Endodermal cell (in vitro differentiated cells): Measurements from ENCODE around the gene LASP1NB.

Experiments
- DNase-seq: peaks from one replicate; pipeline ENCODE4 v3.0.0-alpha.2; 2017
- H3K27ac ChIP-seq: 2 replicates; pipeline ENCODE4 v1.5.1; 2013; ENCODE audit warnings: mild to moderate bottlenecking, low read depth, low read length, moderate library complexity
- H3K27me3 ChIP-seq: 2 replicates; pipeline ENCODE4 v1.6.1; 2013; ENCODE audit warnings: mild to moderate bottlenecking, low read length, moderate library complexity; ENCODE audit not compliant: insufficient read depth, control insufficient read depth, poor library complexity, severe bottlenecking
- H3K36me3 ChIP-seq: 2 replicates; pipeline ENCODE4 v1.7.0; 2013; ENCODE audit warnings: mild to moderate bottlenecking, low read length, moderate library complexity; ENCODE audit not compliant: control insufficient read depth, insufficient read depth
- H3K4me1 ChIP-seq: one replicate; pipeline ENCODE4 v1.7.0; 2013; ENCODE audit warnings: low read length; ENCODE audit not compliant: control insufficient read depth, insufficient read depth
- H3K4me3 ChIP-seq: 2 replicates; pipeline ENCODE4 v1.5.1; 2013; ENCODE audit warnings: mild to moderate bottlenecking, low read length, moderate library complexity
- H3K9ac ChIP-seq: 2 replicates; pipeline ENCODE4 v1.6.1; 2013; ENCODE audit warnings: mild to moderate bottlenecking, low read length, moderate library complexity; ENCODE audit not compliant: poor library complexity, severe bottlenecking; ENCODE audit errors: extremely low read depth
- H3K9me3 ChIP-seq: 2 replicates; pipeline ENCODE4 v1.6.1; 2013; ENCODE audit warnings: mild to moderate bottlenecking, low read length, moderate library complexity; ENCODE audit not compliant: control insufficient read depth
- H3K27ac Mint-ChIP-seq: 2 replicates; pipeline ENCODE4 v1.8.0; 2020; ENCODE audit warnings: mixed read lengths
- H3K27me3 Mint-ChIP-seq: 2 replicates; pipeline ENCODE4 v1.8.0; 2021; ENCODE audit warnings: mild to moderate bottlenecking, mixed read lengths; ENCODE audit not compliant: insufficient read depth
- H3K36me3 Mint-ChIP-seq: 2 replicates; pipeline ENCODE4 v1.8.0; 2020; ENCODE audit warnings: low read depth, mixed read lengths
- H3K4me1 Mint-ChIP-seq: 2 replicates; pipeline ENCODE4 v1.8.0; 2020; ENCODE audit warnings: mixed read lengths
- H3K4me3 Mint-ChIP-seq: 2 replicates; pipeline ENCODE4 v1.8.0; 2020; ENCODE audit warnings: mild to moderate bottlenecking, moderate library complexity, mixed read lengths
- H3K9me3 Mint-ChIP-seq: 2 replicates; pipeline ENCODE4 v1.8.0; 2020; ENCODE audit warnings: mild to moderate bottlenecking, mixed read lengths
- CTCF ChIP-seq: fragments of 200-600 bp; sonication (generic); conservative IDR thresholded peaks from 2 replicates; pipeline ENCODE4 v1.5.0; 2021; ENCODE audit warnings: antibody characterized with exemption, mild to moderate bottlenecking
- WGBS, 2 experiments: methylation state at CpG; one replicate each; pipeline versions ENCODE4 v1.1.5 to v1.1.7; 2013; ENCODE audit warnings: missing lambda C conversion rate in 2 of 2, mixed read lengths in 1 of 2; ENCODE audit not compliant: insufficient coverage in 1 of 2, insufficient read length in 1 of 2; 5-methylcytosine and 5-hydroxymethylcytosine counted together

LASP1NB gene

GRCh38 chr17:38885044-38885727, 40.2 kb upstream of the LASP1NB start:
- H3K27me3 ChIP-seq: no peaks in the 10 kb centered on the region
- TF ChIP-seq CTCF: no peak
- 50 to 88% methylated on average over 1 to 9 of the region's 9 CpGs for WGBS, 2 experiments
- H3K27ac Mint-ChIP-seq: peak overlapping the region; percentile 37
- no peaks in the 10 kb centered on the region for H3K9me3 Mint-ChIP-seq
- peaks cover 87% of the 10 kb centered on the region for H3K36me3 ChIP-seq
- H3K4me1 ChIP-seq: peaks cover 19% of the 10 kb centered on the region
- H3K36me3 Mint-ChIP-seq: peaks cover 54% of the 10 kb centered on the region
- H3K27me3 Mint-ChIP-seq: no peaks in the 10 kb centered on the region
- no peak overlapping the region for H3K9ac ChIP-seq
- H3K4me1 Mint-ChIP-seq: peaks cover 49% of the 10 kb centered on the region
- peak overlapping the region; percentile 56 for H3K27ac ChIP-seq
- no peak overlapping the region for H3K4me3 Mint-ChIP-seq
- H3K4me3 ChIP-seq: no peak overlapping the region
- DNase-seq: peak; percentile 60
- no peaks in the 10 kb centered on the region for H3K9me3 ChIP-seq

DNA sequence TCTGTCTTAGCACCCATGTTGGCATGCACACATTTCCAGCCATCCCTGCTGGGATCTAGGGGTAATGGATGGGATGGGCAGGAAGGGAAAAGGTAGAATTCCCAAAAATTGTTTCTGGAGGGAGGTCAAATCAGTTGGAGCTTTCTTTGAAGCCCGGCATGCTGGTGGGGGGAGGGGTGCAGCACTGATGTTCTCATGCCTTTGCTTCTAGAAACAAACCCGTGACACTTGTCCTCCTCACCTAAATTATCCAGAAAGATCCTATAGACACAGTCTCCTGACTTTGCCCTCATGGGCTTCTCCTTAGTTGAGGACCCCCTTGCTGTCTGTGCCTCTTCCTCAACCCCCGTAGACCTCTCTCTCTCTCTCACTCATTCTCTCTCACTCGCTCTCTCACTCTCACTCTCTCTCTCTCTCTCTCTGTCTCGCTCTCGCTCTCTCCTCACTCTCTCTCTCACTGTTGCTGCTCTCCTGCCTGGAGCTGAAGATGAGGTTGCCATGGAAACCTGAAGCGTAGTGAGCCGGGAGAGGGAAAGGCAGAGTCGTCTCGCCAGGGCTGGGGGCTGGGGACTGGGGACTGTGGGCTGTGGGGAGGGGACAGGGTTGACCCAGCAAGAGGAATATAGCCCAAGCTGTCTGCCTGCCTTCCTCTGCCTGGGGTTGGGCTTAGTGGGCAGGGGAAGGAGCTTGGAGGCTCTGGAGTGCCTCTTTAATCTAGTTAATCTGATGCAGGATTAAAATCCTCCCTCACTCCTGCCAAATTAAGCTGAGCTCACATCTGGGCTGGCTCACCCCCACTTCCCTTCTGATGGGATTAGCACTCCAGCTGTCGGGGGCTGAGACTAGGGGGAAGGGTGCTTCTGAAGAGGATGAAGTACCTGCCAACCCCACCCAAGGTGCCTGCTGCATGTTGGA, 39.4 kb upstream of the LASP1NB start:
- 49 to 65% methylated on average over 3 to 11 of the region's 11 CpGs for WGBS, 2 experiments
- no peak for TF ChIP-seq CTCF
- H3K4me1 Mint-ChIP-seq: peaks cover 42% of the 10 kb centered on the region
- no peaks in the 10 kb centered on the region for H3K27me3 Mint-ChIP-seq
- Histone ChIP-seq H3K4me3 (no peak overlapping the region), H3K36me3 (peaks cover 87% of the 10 kb centered on the region), H3K9me3 (no peaks in the 10 kb centered on the region), H3K9ac (no peak overlapping the region), H3K4me1 (peaks cover 13% of the 10 kb centered on the region), H3K27ac (peak overlapping the region; percentile 56), H3K27me3 (no peaks in the 10 kb centered on the region)
- H3K4me3 Mint-ChIP-seq: no peak overlapping the region
- peak; percentile 75 for DNase-seq
- H3K27ac Mint-ChIP-seq: peak overlapping the region; percentile 37
- H3K9me3 Mint-ChIP-seq: no peaks in the 10 kb centered on the region
- H3K36me3 Mint-ChIP-seq: peaks cover 56% of the 10 kb centered on the region

DNA sequence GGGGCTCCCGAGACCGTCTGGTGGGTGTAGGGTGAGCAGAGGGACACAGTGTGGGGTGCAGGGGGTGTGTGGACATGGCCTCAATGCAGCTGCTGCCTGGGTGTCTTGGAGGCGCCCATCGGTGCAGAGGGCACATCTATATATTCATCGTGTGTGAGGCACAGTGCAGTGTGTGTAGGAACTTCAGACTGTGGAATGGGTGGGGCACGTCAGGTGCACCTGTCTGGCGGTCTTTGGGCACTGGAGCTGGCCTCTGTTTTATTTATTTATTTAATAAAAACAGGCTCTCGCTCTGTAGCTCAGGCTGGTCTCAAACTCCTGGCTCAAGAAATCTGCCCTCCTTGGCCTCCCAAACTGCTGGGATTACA, 38.8 kb upstream of the LASP1NB start:
- no peak overlapping the region for H3K4me3 Mint-ChIP-seq
- 92 to 93% methylated on average over 6 to 8 of the region's 8 CpGs for WGBS, 2 experiments
- no peaks in the 10 kb centered on the region for H3K27me3 ChIP-seq
- no peak overlapping the region for H3K27ac Mint-ChIP-seq
- H3K4me3 ChIP-seq: no peak overlapping the region
- peaks cover 13% of the 10 kb centered on the region for H3K4me1 ChIP-seq
- H3K9me3 ChIP-seq: no peaks in the 10 kb centered on the region
- peaks cover 85% of the 10 kb centered on the region for H3K36me3 ChIP-seq
- no peaks in the 10 kb centered on the region for H3K27me3 Mint-ChIP-seq
- DNase-seq: no peak
- peaks cover 55% of the 10 kb centered on the region for H3K36me3 Mint-ChIP-seq
- peaks cover 36% of the 10 kb centered on the region for H3K4me1 Mint-ChIP-seq
- no peak for TF ChIP-seq CTCF
- H3K9me3 Mint-ChIP-seq: no peaks in the 10 kb centered on the region
- no peak overlapping the region for H3K9ac ChIP-seq
- H3K27ac ChIP-seq: no peak overlapping the region
